GM12878 (cell line): Measurements from ENCODE around the gene CRY1. TPM values are rescaled to one million over a fixed set of nuclear protein-coding genes. Genes with fewer than 3 reads are reported as not detected.

Source experiments
- ATAC-seq: fragments of 200-7000 bp; cut with Tn5 transposase; 3 replicates; pipeline ENCODE4 v1.9.1; 2020; ENCODE audit warnings: mild to moderate bottlenecking, moderate library complexity
- BruUV-seq: library from RNA; stranded (reverse); fragments of 400-500 nt; replicated peaks from 2 replicates; lab custom pipeline; 2021; lab: Mats Ljungman, UMichigan
- CTCF ChIA-PET: fragments of 300-600 bp; sonication (Branson Sonifier 250); formaldehyde crosslinking; extraction: SDS; loops from one replicate; lab custom pipeline; 2021; ENCODE audit warnings: inconsistent platforms; lab: Yijun Ruan, JAX
- POLR2A ChIA-PET: fragments of 350-600 bp; formaldehyde crosslinking; extraction: SDS; loops from one replicate; lab custom pipeline; 2021; ENCODE audit warnings: inconsistent platforms; lab: Charles Lee
- RAD21 ChIA-PET: fragments of 300-600 bp; sonication (Branson Sonifier 250); formaldehyde crosslinking; loops from one replicate; lab custom pipeline; 2023; ENCODE audit warnings: antibody characterized with exemption; ENCODE audit not compliant: unreplicated experiment; lab: Charles Lee
- SMC1A ChIA-PET: fragments of 300-600 bp; sonication (Branson Sonifier 250); formaldehyde crosslinking; loops from one replicate; lab custom pipeline; 2023; ENCODE audit not compliant: unreplicated experiment, uncharacterized antibody; lab: Charles Lee
- DNase-seq: peaks from one replicate; pipeline ENCODE4 v3.0.0-alpha.2; 2011; ENCODE audit warnings: low read depth, low spot score
- FAIRE-seq: peaks from 3 replicates; lab custom pipeline; 2011; peaks lifted over from hg19 to GRCh38; lab: Jason Lieb, UNC
- H2AFZ ChIP-seq: 2 replicates; pipeline ENCODE4 v1.6.0; 2011; ENCODE audit warnings: low read depth, low read length, control low read depth; ENCODE audit not compliant: control insufficient read depth
- H3K27ac ChIP-seq: 2 replicates; pipeline ENCODE4 v1.5.1; 2011; ENCODE audit warnings: control low read depth; ENCODE audit not compliant: control insufficient read depth, insufficient read depth
- H3K27me3 ChIP-seq, 2 experiments: replicated peaks in 1 of 2; 2 replicates each; pipeline versions ENCODE4 v1.6.0 to v1.6.1; 2011; ENCODE audit warnings: low read length in 1 of 2; ENCODE audit not compliant: control insufficient read depth in 2 of 2, insufficient read depth in 2 of 2
- H3K36me3 ChIP-seq, 2 experiments: 2 replicates each; pipeline ENCODE4 v1.5.1; 2011; ENCODE audit warnings: low read length in 1 of 2; ENCODE audit not compliant: control insufficient read depth in 2 of 2, insufficient read depth in 2 of 2
- H3K4me1 ChIP-seq: 2 replicates; pipeline ENCODE4 v1.6.1; 2011; ENCODE audit warnings: mild to moderate bottlenecking, low read length, moderate library complexity, mixed read lengths; ENCODE audit not compliant: control insufficient read depth, insufficient read depth
- H3K4me2 ChIP-seq: 2 replicates; pipeline ENCODE4 v1.6.0; 2011; ENCODE audit warnings: control low read depth; ENCODE audit not compliant: control insufficient read depth, insufficient read depth
- H3K4me3 ChIP-seq: fragments of 200-600 bp; sonication (generic); 2 replicates; pipeline ENCODE4 v1.5.1; 2016
- H3K79me2 ChIP-seq: 2 replicates; pipeline ENCODE4 v1.6.0; 2011; ENCODE audit warnings: low read length; ENCODE audit not compliant: control insufficient read depth, insufficient read depth
- H3K9ac ChIP-seq: 2 replicates; pipeline ENCODE4 v1.8.0; 2011; ENCODE audit warnings: low read length, control low read depth, mixed read lengths; ENCODE audit not compliant: control insufficient read depth, insufficient read depth
- H3K9me3 ChIP-seq: replicated peaks from 3 replicates; pipeline ENCODE4 v1.5.1; 2011; ENCODE audit warnings: mild to moderate bottlenecking, low read length; ENCODE audit not compliant: control insufficient read depth, insufficient read depth
- H4K20me1 ChIP-seq: 2 replicates; pipeline ENCODE4 v1.6.0; 2011; ENCODE audit not compliant: control insufficient read depth, insufficient read depth
- PML ChIP-seq: IDR thresholded peaks from 2 replicates; pipeline ENCODE4 v1.6.1; 2012; ENCODE audit warnings: low read length, inconsistent platforms
- WGBS: methylation state at CpG from one replicate; pipeline ENCODE4 v1.1.6; 2016; ENCODE audit warnings: low lambda C conversion rate; ENCODE audit not compliant: insufficient replicate concordance, insufficient coverage; ENCODE audit errors: missing lambda C conversion rate; 5-methylcytosine and 5-hydroxymethylcytosine counted together
- in situ Hi-C: fragments of 300-500 bp; cut with MboI; formaldehyde crosslinking; loops from 9 replicates; pipeline ENCODE4 v1.14.3; 2018; ENCODE audit warnings: mixed read lengths
- intact Hi-C: fragments of 100-400 bp; cut with micrococcal nuclease; formaldehyde crosslinking; loops from one replicate; pipeline ENCODE4 v1.14.2; 2022; ENCODE audit not compliant: unreplicated experiment
- polyA plus RNA-seq, 11 experiments: library from polyadenylated mRNA; depleted of rRNA in 4 of 11; unstranded in 6 of 11; stranded (reverse) in 5 of 11; fragments of >200 nt; fragmentation: Nextera tagmentation in 4 of 11; fragmentation: Illumina TruSeq in 1 of 11; extraction: Ambion mirVana in 4 of 11; extraction: Trizol in 1 of 11; gene quantifications; 1 replicate in 1 of 11; 2 replicates in 10 of 11; pipeline versions ENCODE4 v1.2.1 to v1.2.3, GENCODE V29; 2011 to 2016; ENCODE audit warnings: inconsistent platforms in 2 of 11, missing spikeins in 2 of 11, low read depth in 1 of 11
- total RNA-seq, 4 experiments: library from RNA; depleted of rRNA in 3 of 4; stranded (reverse); fragments of >200 nt in 3 of 4; fragmentation: Illumina TruSeq in 1 of 4; extraction: Trizol in 1 of 4; gene quantifications; 2 replicates each; pipeline versions ENCODE4 v1.2.1 to v1.2.3, GENCODE V29; 2013 to 2021
- TF ChIP-seq, protein P1 (sequence below): fragments of 450-650 bp; formaldehyde crosslinking; IDR thresholded peaks from 2 replicates; pipeline ENCODE4 v1.4.0; 2022; ENCODE audit warnings: mild to moderate bottlenecking, moderate library complexity

The CRY1 gene
- total and polyA plus RNA-seq, 10 of the 15 experiments (the other 5 are each of a cell fraction or from before 2014, with no cell fraction given) = 1.6 to 10.9 (median 5.4) TPM

DNA sequence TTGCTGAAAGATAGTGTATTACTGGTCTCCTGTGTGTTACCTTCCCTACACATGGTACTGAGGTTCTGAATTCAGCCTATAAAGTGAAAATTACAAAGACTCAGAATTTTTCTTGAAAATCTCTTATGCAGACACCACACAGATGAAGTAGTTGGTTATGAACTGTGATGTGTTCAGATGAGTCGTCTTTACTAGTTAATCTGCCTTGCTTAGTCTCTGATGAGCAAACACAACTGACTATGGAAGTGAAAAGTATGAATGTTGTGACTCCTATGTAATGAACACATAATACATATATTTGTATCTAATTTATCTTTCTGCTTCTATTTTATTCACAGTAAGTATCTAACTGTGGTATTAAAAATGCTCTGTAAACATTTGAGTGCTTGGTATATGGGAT lies 111.1 kb downstream of the CRY1 start:
- Histone ChIP-seq H3K27me3 (no peaks in the 10 kb centered on the region), H3K9ac (no peak overlapping the region), H3K4me2 (no peak overlapping the region), H3K79me2 (peaks cover 4% of the 10 kb centered on the region), H3K9me3 (no peaks in the 10 kb centered on the region), H3K4me3 (no peak overlapping the region), H3K36me3 (no peaks in the 10 kb centered on the region), H2AFZ (no peak overlapping the region), H3K4me1 (0 out of 2 replicates have a peak, but pooled peaks cover 5% of the 10 kb centered on the region), H4K20me1 (no peaks in the 10 kb centered on the region), H3K27ac (no peak overlapping the region)
- no TSS peak for BruUV-seq
- 52% methylated on average over 1 of the region's 1 CpG for WGBS
- ChIA-PET SMC1A (no interaction called here), RAD21 (interaction anchor here (0.6 kb wide), 1 partner anchor 17 kb away, joined by 3 read pairs; no protein-coding TSS in a partner anchor), POLR2A (no interaction called here), CTCF (interaction anchor here (1.3 kb wide), 1 partner anchor 11 kb away, joined by 3 read pairs; no protein-coding TSS in a partner anchor)
- no peak for TF ChIP-seq PML
- DNase-seq (no peak), FAIRE-seq (no peak), ATAC-seq (no peak)
- intact Hi-C loops (no loop called here), in situ Hi-C loops (no loop called here)

DNA sequence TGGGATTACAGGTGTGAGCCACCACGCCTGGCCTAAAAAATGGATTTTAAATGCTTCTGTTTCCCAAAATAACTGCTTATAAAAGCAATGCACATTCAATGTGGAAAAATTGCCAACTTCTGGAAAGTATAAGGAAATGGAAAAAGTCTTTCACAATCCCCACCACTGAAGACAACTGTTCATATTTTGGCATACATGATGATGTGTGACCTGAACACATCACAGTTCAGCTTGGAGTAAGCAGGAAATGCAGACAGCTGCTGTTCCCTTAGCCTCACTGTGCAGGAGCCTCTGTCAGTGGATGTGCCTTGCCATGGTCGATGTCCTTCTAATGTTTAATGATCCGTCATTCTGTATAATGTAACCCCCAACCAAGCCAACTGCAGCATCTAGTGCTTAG lies 111.6 kb downstream of the CRY1 start:
- no TSS peak for BruUV-seq
- H3K36me3 ChIP-seq = no peaks in the 10 kb centered on the region
- no peak overlapping the region for H2AFZ ChIP-seq
- no peak overlapping the region for H3K4me2 ChIP-seq
- H3K9me3 ChIP-seq = no peaks in the 10 kb centered on the region
- no peak overlapping the region for H3K27ac ChIP-seq
- no peaks in the 10 kb centered on the region for H3K27me3 ChIP-seq
- no peak for DNase-seq
- H3K79me2 ChIP-seq = peaks cover 4% of the 10 kb centered on the region
- ChIA-PET RAD21 (no interaction called here), POLR2A (no interaction called here), SMC1A (no interaction called here), CTCF (no interaction called here)
- H3K9ac ChIP-seq = no peak overlapping the region
- 0 out of 2 replicates have a peak, but pooled peaks cover 5% of the 10 kb centered on the region for H3K4me1 ChIP-seq
- WGBS = 97% methylated on average over 3 of the region's 3 CpGs
- in situ Hi-C loops (no loop called here), intact Hi-C loops (no loop called here)
- no peaks in the 10 kb centered on the region for H4K20me1 ChIP-seq
- FAIRE-seq = no peak
- TF ChIP-seq, protein P1, sequence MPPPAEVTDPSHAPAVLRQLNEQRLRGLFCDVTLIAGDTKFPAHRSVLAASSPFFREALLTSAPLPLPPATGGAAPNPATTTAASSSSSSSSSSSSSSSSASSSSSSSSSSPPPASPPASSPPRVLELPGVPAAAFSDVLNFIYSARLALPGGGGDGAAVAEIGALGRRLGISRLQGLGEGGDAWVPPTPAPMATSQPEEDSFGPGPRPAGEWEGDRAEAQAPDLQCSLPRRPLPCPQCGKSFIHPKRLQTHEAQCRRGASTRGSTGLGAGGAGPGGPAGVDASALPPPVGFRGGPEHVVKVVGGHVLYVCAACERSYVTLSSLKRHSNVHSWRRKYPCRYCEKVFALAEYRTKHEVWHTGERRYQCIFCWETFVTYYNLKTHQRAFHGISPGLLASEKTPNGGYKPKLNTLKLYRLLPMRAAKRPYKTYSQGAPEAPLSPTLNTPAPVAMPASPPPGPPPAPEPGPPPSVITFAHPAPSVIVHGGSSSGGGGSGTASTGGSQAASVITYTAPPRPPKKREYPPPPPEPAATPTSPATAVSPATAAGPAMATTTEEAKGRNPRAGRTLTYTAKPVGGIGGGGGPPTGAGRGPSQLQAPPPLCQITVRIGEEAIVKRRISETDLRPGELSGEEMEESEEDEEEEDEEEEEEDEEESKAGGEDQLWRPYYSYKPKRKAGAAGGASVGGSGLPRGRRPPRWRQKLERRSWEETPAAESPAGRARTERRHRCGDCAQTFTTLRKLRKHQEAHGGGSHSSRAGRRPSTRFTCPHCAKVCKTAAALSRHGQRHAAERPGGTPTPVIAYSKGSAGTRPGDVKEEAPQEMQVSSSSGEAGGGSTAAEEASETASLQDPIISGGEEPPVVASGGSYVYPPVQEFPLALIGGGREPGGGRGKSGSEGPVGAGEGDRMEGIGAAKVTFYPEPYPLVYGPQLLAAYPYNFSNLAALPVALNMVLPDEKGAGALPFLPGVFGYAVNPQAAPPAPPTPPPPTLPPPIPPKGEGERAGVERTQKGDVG = no peak
- H3K4me3 ChIP-seq = no peak overlapping the region
- ATAC-seq = no peak
